Vagina (tissue), 1 donor: ENCODE measurements around the gene RAB44. TPM values are rescaled to one million over a fixed set of nuclear protein-coding genes. Genes with fewer than 3 reads are reported as not detected.

ENCODE experiments used
- small RNA-seq: library from RNA; depleted of rRNA; stranded (forward); fragments of <200 nt; gene quantifications from one replicate; pipeline ENCODE3, GENCODE V24; 2016
- total RNA-seq: library from RNA; depleted of rRNA; stranded (reverse); fragments of >200 nt; gene quantifications from one replicate; pipeline ENCODE4 v1.2.3, GENCODE V29; 2016

RAB44 gene
- total RNA-seq, 1 donor from 2014 or later = 0.49 TPM

Small RNA genes lying within 50 kb of the gene (small RNA-seq; reads per million reads assigned to genes)
- gene RF00019 = not detected

Other genes starting within 250 kb of the RAB44 start
- 31.9 TPM for gene STK38, start 150.3 kb upstream of the RAB44 start, total RNA-seq
- 144 TPM for gene SRSF3, start 103.5 kb upstream of the RAB44 start, total RNA-seq
- 169 TPM for gene CDKN1A, start 19.1 kb upstream of the RAB44 start, total RNA-seq
- 6.6 TPM for gene CPNE5, start 141.6 kb downstream of the RAB44 start, total RNA-seq
- 18.9 TPM for gene PPIL1, start 177.0 kb downstream of the RAB44 start, total RNA-seq
- gene C6orf89, start 188.1 kb downstream of the RAB44 start, total RNA-seq = 36.8 TPM